ENCODE results near the gene TAF4B. TPM values are rescaled to one million over a fixed set of nuclear protein-coding genes. Genes with fewer than 3 reads are reported as not detected.

TAF4B gene
- total and polyA plus RNA-seq, 10 of the 15 experiments (the other 5 are each of a cell fraction or from before 2014, with no cell fraction given), result 2.3 to 15.0 (median 12.2) TPM

- TF ChIP-seq ZBTB11 (CRISPR knock-in tag; IDR thresholded peaks at IDR 0.05) (no peak), RFX5 (IDR thresholded peaks at IDR 0.05; ENCODE audit: low read depth, low read length) (no peak), RUNX3 (IDR thresholded peaks at IDR 0.05; ENCODE audit: low read length) (peak; percentile 92), ZSCAN29 (IDR thresholded peaks at IDR 0.05) (no peak), ZNF217 (IDR thresholded peaks at IDR 0.05) (no peak), NFIC (IDR thresholded peaks at IDR 0.05; ENCODE audit: low read depth, low read length) (0 out of 2 replicates have a peak, but pooled peaks have one; percentile 26), SREBF2 (IDR thresholded peaks at IDR 0.05; ENCODE audit: low read length) (no peak), PAX5 (IDR thresholded peaks at IDR 0.05; ENCODE audit: borderline replicate concordance, low read depth, low read length) (no peak), SREBF1 (IDR thresholded peaks at IDR 0.05; ENCODE audit: low read length) (no peak), YBX1 (IDR thresholded peaks at IDR 0.05) (no peak), ATF7 (IDR thresholded peaks at IDR 0.05; ENCODE audit: low read depth) (no peak)
These were observed 64.1 kb downstream of the TAF4B start (continued) for GRCh38 chr18:26290385-26290784.

- 55% methylated on average over 1 of the region's 1 CpG for WGBS (ENCODE audit: insufficient coverage, insufficient replicate concordance, low lambda C conversion rate, missing lambda C conversion rate)
- H3K36me3 ChIP-seq (ENCODE audit: control insufficient read depth in 2 of 2, insufficient read depth in 2 of 2, low read length in 1 of 2), result peaks cover 0 to 6% of the 10 kb centered on the region in 2 experiments; a peak in 2 of 4 replicates
- no peaks in the 10 kb centered on the region for H4K20me1 ChIP-seq (ENCODE audit: control insufficient read depth, insufficient read depth)
- H3K27me3 ChIP-seq (replicated peaks in 1 of 2; ENCODE audit: control insufficient read depth in 2 of 2, insufficient read depth in 2 of 2, low read length in 1 of 2), result no peaks in the 10 kb centered on the region
- no peak for DNase-seq (ENCODE audit: low read depth, low spot score)
- FAIRE-seq, result no peak
- H3K4me1 ChIP-seq (ENCODE audit: control insufficient read depth, insufficient read depth, low read length), result no peaks in the 10 kb centered on the region
- CTCF ChIA-PET, result interaction anchor here (2.1 kb wide), 1 partner anchor 13 kb away, joined by 11 read pairs; no protein-coding TSS in a partner anchor
- RAD21 ChIA-PET (ENCODE audit: unreplicated experiment), result no interaction called here
- H3K79me2 ChIP-seq (ENCODE audit: control insufficient read depth, insufficient read depth, low read length), result peaks cover 2% of the 10 kb centered on the region; the same call in 1 of the 2 replicates
- SMC1A ChIA-PET (ENCODE audit: uncharacterized antibody, unreplicated experiment), result interaction anchor here (1.2 to 1.6 kb wide), 5 partner anchors 9 to 186 kb away, joined by 3 to 4 read pairs (median 3); no protein-coding TSS in a partner anchor
- no peaks in the 10 kb centered on the region; the same call in 2 of the 3 replicates for H3K9me3 ChIP-seq (replicated peaks; ENCODE audit: control insufficient read depth, insufficient read depth, low read length)
- no peak overlapping the region for H3K9ac ChIP-seq (ENCODE audit: control insufficient read depth, insufficient read depth, low read length)
- intact Hi-C loops (cut with micrococcal nuclease; ENCODE audit: unreplicated experiment), result loop anchor here (5.0 kb wide), 2 partner anchors 67 to 207 kb away; partner anchors contain the start of gene TAF4B
- H3K4me3 ChIP-seq, result no peak overlapping the region
- no peak overlapping the region for H3K4me2 ChIP-seq (ENCODE audit: control insufficient read depth, insufficient read depth)
- in situ Hi-C loops (cut with MboI), result no loop called here
- H3K27ac ChIP-seq (ENCODE audit: control insufficient read depth, insufficient read depth), result no peak overlapping the region
- POLR2A ChIA-PET, result no interaction called here
- H2AFZ ChIP-seq (ENCODE audit: control insufficient read depth, low read depth, low read length), result no peak overlapping the region
- BruUV-seq (replicated peaks), result no TSS peak
- ATAC-seq, result peak; percentile 37
- TF ChIP-seq PKNOX1 (IDR thresholded peaks at IDR 0.05) (peak; percentile 71; the same call in 1 of the 2 replicates), ZNF384 (IDR thresholded peaks at IDR 0.05; ENCODE audit: borderline replicate concordance, low read depth, low read length) (no peak), SREBF2 (IDR thresholded peaks at IDR 0.05; ENCODE audit: low read length) (no peak), FOS (IDR thresholded peaks at IDR 0.05; ENCODE audit: borderline replicate concordance, extremely low read depth, insufficient read length) (no peak), NFYB (IDR thresholded peaks at IDR 0.05; ENCODE audit: insufficient read depth, low read depth, low read length) (no peak), E4F1 (IDR thresholded peaks at IDR 0.05; ENCODE audit: borderline replicate concordance, partially characterized antibody) (no peak), RUNX3 (IDR thresholded peaks at IDR 0.05; ENCODE audit: low read length) (no peak), EP300 (IDR thresholded peaks at IDR 0.05; ENCODE audit: borderline replicate concordance in 1 of 2, control insufficient read depth in 1 of 2, low read depth in 2 of 2, low read length in 2 of 2) (peak in 1 of 2 experiments; percentile 51; a peak in 1 of 4 replicates)
These were observed 67.7 kb downstream of the TAF4B start for GRCh38 chr18:26293982-26294381.

Data from GM12878 (cell line).